CD4-positive, alpha-beta T cell treated with Interleukin-4 for 1 hour (primary cell): ENCODE measurements around the gene CDH4.

Experiments
- DNase-seq, 2 donors: peaks; one replicate each; pipeline ENCODE4 v3.0.0-alpha.2; 2020 to 2022

The CDH4 gene

DNA sequence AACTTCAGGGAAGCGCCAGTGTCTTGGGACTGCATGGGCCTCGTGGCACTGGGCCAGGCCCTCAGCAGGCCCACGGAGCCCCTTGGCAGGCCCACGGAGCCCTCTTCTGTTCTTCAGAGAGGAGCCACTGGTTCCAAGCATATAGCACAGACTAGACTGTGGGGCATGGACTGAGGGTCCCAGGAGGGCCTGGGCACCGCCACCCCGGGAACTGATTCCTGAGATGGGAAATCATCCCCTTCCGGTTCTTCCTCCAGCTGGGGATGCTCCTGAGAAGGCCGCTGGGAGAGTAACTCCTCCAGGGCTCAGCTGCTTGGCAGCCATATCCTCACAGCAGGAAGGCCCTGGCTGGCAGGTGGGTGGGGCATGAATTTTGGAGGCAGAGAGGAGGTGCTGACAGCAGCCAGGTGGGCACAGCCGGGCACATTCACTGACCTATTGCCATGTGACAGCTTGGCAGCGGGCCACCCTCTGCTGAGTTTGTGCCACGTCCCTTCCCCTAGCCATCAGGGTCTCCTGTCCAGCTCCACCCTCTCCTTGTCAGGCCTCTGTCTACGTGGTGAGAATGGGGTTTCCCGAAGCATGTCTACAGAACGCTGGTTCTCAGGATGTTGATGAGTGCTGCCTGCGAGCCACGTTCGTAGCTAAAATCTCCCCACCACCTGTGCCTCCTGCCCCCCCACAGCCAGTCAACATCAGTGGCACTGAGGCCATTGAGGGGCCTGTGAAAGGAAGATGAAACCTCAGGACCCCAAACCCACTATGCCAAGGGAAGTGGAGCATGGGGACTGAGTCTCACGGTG lies 661.6 kb downstream of the CDH4 start:
- no peak for DNase-seq

- DNase-seq: no peak
Observed at GRCh38 chr20:61915101-61915500, 663.0 kb downstream of the CDH4 start.

GRCh38 chr20:61916318-61916891 lies 664.3 kb downstream of the CDH4 start:
- no peak for DNase-seq

- DNase-seq: no peak
Observed at GRCh38 chr20:61917474-61918145, 665.5 kb downstream of the CDH4 start.

GRCh38 chr20:61918548-61918947 lies 666.5 kb downstream of the CDH4 start:
- DNase-seq: no peak

- DNase-seq: no peak
Observed at GRCh38 chr20:61919239-61919638, 667.2 kb downstream of the CDH4 start.

DNA sequence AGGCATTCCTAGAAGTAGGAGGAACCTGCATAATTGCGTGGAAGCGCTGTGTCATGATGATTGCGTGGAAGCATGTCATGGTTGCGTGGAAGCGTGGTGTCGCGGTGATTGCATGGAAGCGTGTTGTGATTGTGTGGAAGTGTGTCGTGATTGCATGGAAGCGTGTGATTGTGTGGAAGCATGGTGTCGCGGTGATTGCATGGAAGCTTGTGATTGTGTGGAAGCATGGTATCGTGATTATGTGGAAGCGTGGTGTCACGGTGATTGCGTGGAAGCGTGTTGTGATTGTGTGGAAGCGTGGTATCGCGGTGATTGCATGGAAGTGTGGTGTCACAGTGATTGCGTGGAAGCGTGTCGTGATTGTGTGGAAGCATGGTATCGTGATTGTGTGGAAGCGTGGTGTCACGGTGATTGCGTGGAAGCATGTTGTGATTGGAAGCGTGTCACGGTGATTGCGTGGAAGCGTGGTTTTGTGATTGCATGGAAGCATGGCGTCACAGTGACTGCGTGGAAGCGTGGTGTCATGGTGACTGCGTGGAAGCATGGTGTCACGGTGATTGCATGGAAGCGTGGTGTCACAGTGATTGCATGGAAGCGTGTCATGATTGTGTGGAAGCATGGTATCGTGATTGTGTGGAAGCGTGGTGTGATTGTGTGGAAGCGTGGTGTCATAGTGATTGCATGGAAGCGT lies 667.8 kb downstream of the CDH4 start:
- DNase-seq: no peak

GRCh38 chr20:61922411-61922810 lies 670.4 kb downstream of the CDH4 start:
- no peak for DNase-seq

GRCh38 chr20:61922936-61923335 lies 670.9 kb downstream of the CDH4 start:
- DNase-seq: no peak

GRCh38 chr20:61923371-61924166 lies 671.5 kb downstream of the CDH4 start:
- DNase-seq: no peak

- no peak for DNase-seq
Observed at GRCh38 chr20:61924211-61924857, 672.3 kb downstream of the CDH4 start.

GRCh38 chr20:61924858-61925554 lies 672.9 kb downstream of the CDH4 start:
- no peak for DNase-seq

- DNase-seq: no peak
Observed at GRCh38 chr20:61925555-61926252, 673.6 kb downstream of the CDH4 start.

DNA sequence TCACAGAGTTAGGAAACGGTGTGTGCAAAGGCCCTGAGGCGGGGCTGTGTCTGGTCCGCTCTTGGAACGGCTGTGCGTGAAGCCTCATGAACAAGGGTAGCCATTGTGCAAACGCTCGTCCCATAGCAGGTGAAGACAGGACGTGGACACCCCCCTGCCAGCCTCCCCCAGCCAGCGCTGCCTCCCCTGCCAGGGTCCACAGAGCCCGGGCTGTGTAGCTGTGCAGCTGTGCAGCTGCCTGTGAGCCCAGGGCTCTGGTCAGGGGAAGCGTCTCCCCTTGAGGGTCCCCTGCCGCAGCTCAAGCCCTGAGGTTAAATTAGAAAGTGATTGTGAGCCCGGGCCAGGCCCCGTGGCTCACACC lies 674.2 kb downstream of the CDH4 start:
- DNase-seq: no peak

GRCh38 chr20:61926796-61927192 lies 674.7 kb downstream of the CDH4 start:
- no peak for DNase-seq

DNA sequence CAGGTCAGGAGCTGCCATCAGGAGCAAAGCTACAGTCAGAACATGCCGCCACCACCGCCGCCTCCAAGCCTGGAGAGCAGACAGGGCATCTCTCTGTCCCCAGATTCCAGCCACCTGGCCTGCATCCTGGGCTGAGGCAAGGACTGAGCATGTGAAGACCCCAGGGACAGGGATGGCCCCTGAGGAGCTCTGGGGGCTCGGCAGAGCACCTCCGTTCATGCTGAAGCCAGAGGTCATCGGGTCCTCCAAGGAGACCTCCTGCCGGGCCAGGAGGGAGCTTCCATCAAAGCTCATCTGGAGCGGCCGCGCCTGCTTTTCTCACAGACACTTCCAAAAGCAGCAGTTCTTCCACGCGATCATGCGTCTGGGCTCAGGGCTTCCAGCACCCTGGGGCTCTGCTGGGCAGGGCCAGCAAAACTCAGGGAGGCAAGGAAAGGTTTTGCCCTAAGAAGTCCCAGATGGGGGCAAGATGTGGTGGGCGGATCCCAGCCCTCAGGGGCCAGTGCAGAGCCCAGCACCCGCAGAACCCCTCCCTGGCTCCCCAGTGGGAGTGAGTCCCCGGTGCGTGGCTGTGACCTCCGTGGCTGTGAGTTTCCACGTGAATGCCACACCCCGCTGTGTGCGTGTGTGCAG lies 675.2 kb downstream of the CDH4 start:
- DNase-seq: no peak

- DNase-seq: no peak
Observed at GRCh38 chr20:61927826-61928541, 675.9 kb downstream of the CDH4 start.

- no peak for DNase-seq
Observed at GRCh38 chr20:61929561-61929960, 677.5 kb downstream of the CDH4 start.

GRCh38 chr20:61929971-61930666 lies 678.1 kb downstream of the CDH4 start:
- no peak for DNase-seq
